ENCODE data around the gene AMZ1.
"Not testable (repeated sequence)": the region's sequence is repeated elsewhere in the genome, so short reads cannot be mapped to it uniquely, and the experiment has no call there.

The AMZ1 gene

DNA sequence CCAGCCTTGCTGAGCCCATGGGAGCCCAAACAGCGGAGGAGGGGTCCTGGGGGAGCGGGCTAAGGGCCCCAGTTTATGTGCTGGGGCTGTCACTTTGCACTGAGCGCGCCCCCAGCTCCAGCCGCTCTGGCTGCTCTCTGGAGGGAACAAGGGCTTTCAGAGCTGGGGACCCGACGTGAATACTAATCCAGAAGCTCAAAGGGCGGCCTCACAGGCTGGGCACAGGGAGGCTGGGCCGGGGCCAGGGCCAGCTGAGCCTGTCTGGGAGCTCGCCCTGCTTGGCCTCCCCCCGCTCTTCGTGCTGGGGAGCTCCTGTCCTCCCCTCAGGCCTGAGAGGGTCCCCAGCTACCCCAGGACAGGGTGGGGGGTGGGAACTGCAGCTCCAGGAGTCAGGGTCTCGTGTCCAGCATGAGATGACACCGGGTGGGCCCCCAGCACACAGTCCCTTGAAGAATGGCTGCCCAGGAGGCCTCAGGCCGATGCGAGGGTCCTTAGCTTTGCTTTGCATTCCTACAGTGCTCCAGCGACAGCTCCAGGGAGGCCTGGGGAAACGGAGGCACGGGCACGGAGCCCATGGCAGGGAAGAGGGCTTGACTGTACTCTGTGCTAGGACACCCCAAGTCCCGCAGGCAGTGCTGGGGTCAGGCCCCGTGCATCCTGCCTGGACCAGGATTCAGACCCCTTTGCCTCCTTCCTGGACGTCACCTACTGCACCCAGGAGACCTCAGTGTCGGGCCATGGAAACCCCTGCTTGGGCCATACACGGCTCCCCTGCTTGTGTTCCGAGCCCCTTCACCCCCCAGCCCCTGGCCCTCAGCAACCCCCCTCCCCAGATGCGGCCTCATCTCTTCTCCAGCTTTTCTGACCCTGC is 5.8 kb upstream of the AMZ1 start:
- Histone ChIP-seq H3K4me3 (ENCODE audit: extremely low read depth, insufficient read depth, low read length, poor library complexity, severe bottlenecking) (no peak overlapping the region), H3K4me1 (ENCODE audit: control insufficient read depth, insufficient read depth, low read length, poor library complexity, severe bottlenecking) (no peaks in the 10 kb centered on the region), H3K36me3 (ENCODE audit: control insufficient read depth, insufficient read depth, low read length) (no peaks in the 10 kb centered on the region), H3K9me3 (ENCODE audit: control insufficient read depth, low read length) (no peaks in the 10 kb centered on the region), H3K27ac (ENCODE audit: low read depth, low read length, severe bottlenecking) (no peak overlapping the region)
- WGBS, 2 experiments (ENCODE audit: insufficient coverage in 2 of 2) = 86 to 90% methylated on average over 23 of the region's 27 CpGs

DNA sequence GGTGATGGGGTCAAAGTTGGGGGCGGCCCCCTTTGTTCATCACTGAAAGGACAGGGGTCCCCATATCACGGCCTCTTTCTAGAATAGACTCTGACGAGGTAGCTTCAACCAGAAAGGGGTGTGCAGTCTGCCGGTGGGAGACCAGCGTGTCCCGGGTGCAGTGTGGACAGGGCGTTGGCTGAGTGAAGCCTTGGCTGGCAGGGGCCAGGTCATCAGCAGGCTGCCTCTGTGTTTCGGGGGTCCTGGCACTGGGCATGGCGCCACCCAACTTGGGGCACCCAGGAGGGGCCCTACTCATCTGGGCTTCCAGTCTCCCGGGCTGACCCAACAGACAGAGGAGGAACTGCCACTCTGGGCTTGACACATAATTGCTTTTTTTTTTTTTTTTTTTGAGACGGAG is 3.5 kb upstream of the AMZ1 start:
- 88 to 90% methylated on average over 7 to 10 of the region's 11 CpGs for WGBS, 2 experiments (ENCODE audit: insufficient coverage in 2 of 2)

DNA sequence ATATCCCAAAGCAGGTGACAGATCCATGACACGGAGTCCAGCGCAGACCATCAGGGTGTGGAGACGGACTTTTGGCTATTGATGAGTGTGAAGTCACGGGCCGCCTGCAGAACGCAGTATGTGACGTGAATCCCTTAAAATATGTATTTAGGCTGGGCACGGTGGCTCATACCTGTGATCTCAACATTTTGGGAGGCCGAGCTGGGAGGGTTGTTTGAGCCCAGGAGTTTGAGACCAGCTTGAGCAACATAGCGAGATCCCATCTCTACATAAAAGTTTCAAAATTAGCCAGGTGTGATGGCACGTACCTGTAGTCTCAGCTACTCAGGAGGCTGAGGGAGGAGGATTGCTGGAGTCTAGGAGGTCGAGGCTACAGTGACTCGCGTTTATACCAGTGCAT is 1.9 kb upstream of the AMZ1 start:
- Histone ChIP-seq H3K4me3 (ENCODE audit: extremely low read depth, insufficient read depth, low read length, poor library complexity, severe bottlenecking) (no peak overlapping the region), H3K36me3 (ENCODE audit: control insufficient read depth, insufficient read depth, low read length) (no peaks in the 10 kb centered on the region), H3K9me3 (ENCODE audit: control insufficient read depth, low read length) (no peaks in the 10 kb centered on the region), H3K27ac (ENCODE audit: low read depth, low read length, severe bottlenecking) (no peak overlapping the region), H3K4me1 (ENCODE audit: control insufficient read depth, insufficient read depth, low read length, poor library complexity, severe bottlenecking) (peaks cover 10% of the 10 kb centered on the region)
- WGBS, 2 experiments (ENCODE audit: insufficient coverage in 2 of 2) = 92 to 94% methylated on average over 12 to 13 of the region's 14 CpGs

More for the DNA sequence above, 3.5 kb upstream of the AMZ1 start:
- H3K4me3 ChIP-seq (ENCODE audit: extremely low read depth, insufficient read depth, low read length, poor library complexity, severe bottlenecking) = no peak overlapping the region
- H3K27ac ChIP-seq (ENCODE audit: low read depth, low read length, severe bottlenecking) = no peak overlapping the region
- no peaks in the 10 kb centered on the region for H3K36me3 ChIP-seq (ENCODE audit: control insufficient read depth, insufficient read depth, low read length)
- H3K9me3 ChIP-seq (ENCODE audit: control insufficient read depth, low read length) = no peaks in the 10 kb centered on the region
- peaks cover 5% of the 10 kb centered on the region for H3K4me1 ChIP-seq (ENCODE audit: control insufficient read depth, insufficient read depth, low read length, poor library complexity, severe bottlenecking)

DNA sequence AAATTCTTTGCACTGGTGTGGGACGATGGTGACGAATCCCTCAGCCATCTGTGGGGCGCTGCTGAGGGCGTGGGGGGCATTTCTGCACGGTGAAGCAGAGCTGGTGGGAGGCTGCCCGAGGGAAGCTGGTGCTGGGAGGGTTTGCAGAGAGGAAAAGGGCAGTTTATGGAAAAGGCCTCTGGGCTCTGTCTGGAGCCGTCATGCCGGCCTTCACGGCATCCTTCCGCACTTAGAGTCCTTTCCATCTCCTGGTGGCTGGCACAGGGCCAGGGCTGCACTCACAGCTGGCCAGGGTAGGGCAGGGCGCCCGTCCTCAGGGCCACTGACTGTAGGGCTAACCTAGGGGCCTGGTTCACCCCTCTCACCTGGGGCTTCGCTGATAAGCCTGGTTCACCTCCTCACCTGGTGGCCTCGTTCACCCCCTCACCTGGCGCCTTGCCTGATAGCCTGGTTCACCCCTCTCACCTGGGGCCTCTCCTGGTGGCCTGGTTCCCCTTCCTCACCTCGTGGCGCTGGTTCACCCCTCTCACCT is 598 bp upstream of the AMZ1 start:
- Histone ChIP-seq H3K36me3 (ENCODE audit: control insufficient read depth, insufficient read depth, low read length) (no peaks in the 10 kb centered on the region), H3K27ac (ENCODE audit: low read depth, low read length, severe bottlenecking) (no peak overlapping the region), H3K4me1 (ENCODE audit: control insufficient read depth, insufficient read depth, low read length, poor library complexity, severe bottlenecking) (peaks cover 10% of the 10 kb centered on the region), H3K4me3 (ENCODE audit: extremely low read depth, insufficient read depth, low read length, poor library complexity, severe bottlenecking) (peak overlapping the region; percentile 8), H3K9me3 (ENCODE audit: control insufficient read depth, low read length) (no peaks in the 10 kb centered on the region)
- 78 to 79% methylated on average over 17 of the region's 17 CpGs for WGBS, 2 experiments (ENCODE audit: insufficient coverage in 2 of 2)

DNA sequence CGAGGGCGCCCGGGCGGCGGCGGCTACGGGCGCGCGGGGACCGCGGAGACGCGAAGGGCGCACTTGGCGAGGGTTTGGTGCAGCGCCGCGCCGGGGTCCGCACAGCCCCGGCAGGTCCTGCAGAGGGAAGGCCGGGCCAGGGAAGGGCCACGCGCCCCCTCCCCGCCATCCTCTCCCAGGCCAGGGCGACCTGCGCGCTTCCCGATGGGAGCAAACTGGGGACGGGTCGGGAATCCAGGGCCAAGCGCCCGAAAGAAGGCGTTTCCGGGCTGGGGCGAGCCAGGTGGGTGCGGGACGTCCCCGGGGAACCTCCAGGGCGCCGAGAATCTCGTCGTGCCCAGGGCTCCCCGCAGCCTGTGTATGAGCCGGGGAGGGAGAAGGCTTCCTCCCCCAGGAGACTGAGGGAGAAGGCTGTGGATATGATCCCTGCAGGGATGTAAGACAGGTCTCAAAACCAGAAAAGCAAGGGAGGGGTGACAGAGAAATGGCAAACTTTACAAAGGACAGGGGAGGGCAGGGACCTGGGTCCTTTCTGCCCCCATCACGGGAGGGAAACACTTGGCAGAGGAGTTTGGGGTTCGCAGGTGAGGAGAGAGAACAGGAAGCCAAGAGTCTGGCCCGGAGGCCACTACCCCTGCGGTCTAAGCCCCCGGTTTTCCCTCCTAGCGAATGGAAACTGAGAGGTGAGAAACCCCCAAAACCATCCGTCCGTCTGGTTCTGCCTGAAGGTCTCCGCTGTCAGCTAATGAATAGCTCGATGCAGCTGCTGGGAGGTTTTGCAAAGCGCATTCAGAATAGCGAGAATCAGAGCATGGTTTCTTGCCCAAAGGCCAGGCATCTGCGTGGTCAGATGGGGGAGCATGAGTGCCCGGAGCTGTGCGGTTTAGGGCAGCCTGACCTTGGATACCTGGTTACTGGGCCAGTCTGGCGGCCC is 674 bp downstream of the AMZ1 start:
- H3K4me3 ChIP-seq (ENCODE audit: extremely low read depth, insufficient read depth, low read length, poor library complexity, severe bottlenecking) = peak overlapping the region; percentile 14
- H3K27ac ChIP-seq (ENCODE audit: low read depth, low read length, severe bottlenecking) = no peak overlapping the region
- 21 to 26% methylated on average over 43 to 54 of the region's 62 CpGs for WGBS, 2 experiments (ENCODE audit: insufficient coverage in 2 of 2)

DNA sequence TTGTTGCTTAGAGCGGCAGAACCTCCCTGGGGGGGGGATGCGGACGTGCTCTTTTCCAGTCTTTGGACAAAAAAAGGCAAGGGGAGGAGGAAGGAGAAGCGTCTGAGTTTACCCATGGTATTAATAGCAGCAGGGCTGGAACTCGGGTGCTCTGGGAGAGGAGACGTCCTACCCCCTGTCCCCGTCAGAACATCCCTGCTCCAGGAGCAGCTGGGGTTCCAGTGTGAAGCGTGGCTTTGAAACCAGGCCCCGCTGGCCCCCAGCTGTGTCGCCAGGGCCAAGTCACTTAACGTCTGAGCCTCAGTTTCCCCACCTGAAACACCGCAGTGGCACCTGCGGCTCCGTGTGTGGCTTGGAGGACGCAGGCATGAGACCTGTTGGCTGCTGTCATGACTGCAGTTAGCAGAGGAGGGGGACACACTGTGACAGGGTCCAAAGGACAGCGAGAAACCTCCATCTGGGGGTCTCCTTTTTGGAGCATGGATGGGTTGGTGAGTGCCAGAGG is 1.4 kb downstream of the AMZ1 start:
- Histone ChIP-seq H3K4me3 (ENCODE audit: extremely low read depth, insufficient read depth, low read length, poor library complexity, severe bottlenecking) (no peak overlapping the region), H3K9me3 (ENCODE audit: control insufficient read depth, low read length) (no peaks in the 10 kb centered on the region), H3K27ac (ENCODE audit: low read depth, low read length, severe bottlenecking) (no peak overlapping the region)

More for the DNA sequence above, 674 bp downstream of the AMZ1 start:
- no peaks in the 10 kb centered on the region for H3K36me3 ChIP-seq (ENCODE audit: control insufficient read depth, insufficient read depth, low read length)
- H3K9me3 ChIP-seq (ENCODE audit: control insufficient read depth, low read length) = no peaks in the 10 kb centered on the region
- H3K4me1 ChIP-seq (ENCODE audit: control insufficient read depth, insufficient read depth, low read length, poor library complexity, severe bottlenecking) = peaks cover 10% of the 10 kb centered on the region

DNA sequence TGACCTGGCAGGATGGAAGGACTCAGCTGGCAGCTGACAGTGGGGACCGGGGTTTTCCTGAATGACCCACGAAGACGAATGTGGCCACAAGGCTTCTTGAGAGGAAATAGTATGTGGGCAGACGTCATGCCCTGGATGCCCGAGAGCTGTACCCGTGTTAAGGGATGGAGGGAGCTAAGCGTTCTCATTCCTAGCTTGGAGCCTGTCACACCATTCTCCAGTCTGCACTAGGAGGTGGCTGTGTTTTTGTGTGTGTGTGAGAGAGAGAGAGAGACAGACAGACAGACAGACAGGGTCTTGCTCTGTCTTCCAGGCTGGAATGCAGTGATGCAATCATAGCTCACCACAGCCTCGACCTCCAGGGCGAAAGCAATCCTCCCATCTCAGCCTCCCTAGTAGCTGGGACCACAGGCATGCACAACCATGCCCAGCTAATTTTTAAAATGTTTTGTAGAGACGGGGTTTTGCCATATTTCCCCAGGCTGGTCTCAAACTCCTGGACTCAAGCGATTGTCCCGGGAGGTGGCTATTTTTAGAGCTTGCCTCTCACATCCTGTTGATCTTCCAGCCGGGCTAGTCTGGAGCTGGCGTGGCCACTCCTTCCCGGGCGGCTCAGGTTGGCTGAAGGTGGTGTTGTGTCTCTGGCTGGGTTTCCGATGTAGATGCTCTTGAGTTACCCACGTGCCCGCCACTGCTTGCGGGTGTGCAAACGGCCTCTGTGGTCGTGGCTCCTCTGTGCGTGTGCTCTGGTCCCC is 2.1 kb downstream of the AMZ1 start:
- Histone ChIP-seq H3K27ac (ENCODE audit: low read depth, low read length, severe bottlenecking) (no peak overlapping the region), H3K4me3 (ENCODE audit: extremely low read depth, insufficient read depth, low read length, poor library complexity, severe bottlenecking) (no peak overlapping the region), H3K36me3 (ENCODE audit: control insufficient read depth, insufficient read depth, low read length) (no peaks in the 10 kb centered on the region), H3K9me3 (ENCODE audit: control insufficient read depth, low read length) (no peaks in the 10 kb centered on the region), H3K4me1 (ENCODE audit: control insufficient read depth, insufficient read depth, low read length, poor library complexity, severe bottlenecking) (peaks cover 10% of the 10 kb centered on the region)
- WGBS, 2 experiments (ENCODE audit: insufficient coverage in 2 of 2) = 89% methylated on average over 17 to 20 of the region's 23 CpGs

More for the DNA sequence above, 1.4 kb downstream of the AMZ1 start:
- Histone ChIP-seq H3K4me1 (ENCODE audit: control insufficient read depth, insufficient read depth, low read length, poor library complexity, severe bottlenecking) (peaks cover 10% of the 10 kb centered on the region), H3K36me3 (ENCODE audit: control insufficient read depth, insufficient read depth, low read length) (no peaks in the 10 kb centered on the region)
- 83 to 92% methylated on average over 12 to 16 of the region's 16 CpGs for WGBS, 2 experiments (ENCODE audit: insufficient coverage in 2 of 2)

DNA sequence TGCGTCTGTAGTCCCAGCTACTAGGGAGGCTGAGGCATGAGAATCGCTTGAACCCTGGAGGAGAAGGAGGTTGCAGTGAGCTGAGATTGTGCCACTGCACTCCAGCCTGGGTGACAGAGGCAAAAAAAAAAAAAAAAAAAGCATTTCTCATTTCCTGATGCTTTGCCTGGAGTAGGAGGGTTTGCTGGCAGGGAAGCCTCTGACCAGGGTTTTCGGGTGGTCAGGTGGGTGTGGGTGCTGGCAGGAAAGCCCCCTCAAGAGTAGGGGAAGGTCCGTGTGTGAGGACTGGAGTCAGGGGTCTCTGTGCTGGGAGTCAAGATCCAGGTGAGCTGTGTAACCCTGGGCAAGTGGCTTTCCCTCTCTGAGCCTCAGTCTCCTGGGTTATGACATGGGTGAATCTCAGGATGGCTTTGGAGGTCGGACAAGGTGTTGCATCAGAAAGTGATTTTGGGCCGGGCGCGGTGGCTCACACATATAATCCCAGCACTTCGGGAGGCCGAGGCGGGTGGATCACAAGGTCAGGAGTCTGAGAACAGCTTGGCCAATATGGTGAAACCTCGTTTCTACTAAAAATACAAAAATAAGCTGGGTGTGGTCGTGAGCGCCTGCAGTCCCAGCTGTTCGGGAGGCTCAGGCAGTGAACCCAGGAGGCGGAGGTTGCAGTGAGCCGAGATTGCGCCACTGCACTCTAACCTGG is 3.2 kb downstream of the AMZ1 start:
- Histone ChIP-seq H3K27ac (ENCODE audit: low read depth, low read length, severe bottlenecking) (no peak overlapping the region), H3K4me1 (ENCODE audit: control insufficient read depth, insufficient read depth, low read length, poor library complexity, severe bottlenecking) (peaks cover 10% of the 10 kb centered on the region), H3K9me3 (ENCODE audit: control insufficient read depth, low read length) (no peaks in the 10 kb centered on the region), H3K36me3 (ENCODE audit: control insufficient read depth, insufficient read depth, low read length) (no peaks in the 10 kb centered on the region), H3K4me3 (ENCODE audit: extremely low read depth, insufficient read depth, low read length, poor library complexity, severe bottlenecking) (no peak overlapping the region)
- 91 to 95% methylated on average over 13 to 16 of the region's 18 CpGs for WGBS, 2 experiments (ENCODE audit: insufficient coverage in 2 of 2)

DNA sequence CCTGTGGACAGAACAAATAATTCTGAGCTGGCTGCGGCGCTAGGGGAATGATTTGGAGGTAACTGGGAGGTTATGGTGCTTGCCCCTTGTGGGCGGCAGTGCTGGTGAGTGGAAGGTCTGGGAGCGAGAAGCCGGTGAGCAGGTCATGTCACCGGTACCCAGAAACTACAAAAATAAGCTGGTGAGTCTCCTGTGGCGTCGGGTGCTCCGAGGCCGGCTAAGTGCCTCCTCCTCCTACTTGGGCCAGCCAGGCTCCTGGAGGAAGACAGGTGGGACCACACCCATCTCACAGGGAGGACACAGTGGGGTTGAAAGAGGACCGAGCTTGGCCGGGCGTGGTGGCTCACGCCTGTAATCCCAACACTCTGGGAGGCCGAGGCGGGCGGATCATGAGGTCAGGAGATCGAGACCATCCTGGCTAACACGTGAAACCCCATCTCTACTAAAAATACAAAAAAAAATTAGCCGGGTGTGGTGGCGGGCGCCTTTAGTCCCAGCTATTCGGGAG is 4.0 kb downstream of the AMZ1 start:
- not testable (repeated sequence) for H3K9me3 ChIP-seq (ENCODE audit: control insufficient read depth, low read length); H3K4me3 ChIP-seq (ENCODE audit: extremely low read depth, insufficient read depth, low read length, poor library complexity, severe bottlenecking); H3K4me1 ChIP-seq (ENCODE audit: control insufficient read depth, insufficient read depth, low read length, poor library complexity, severe bottlenecking); H3K36me3 ChIP-seq (ENCODE audit: control insufficient read depth, insufficient read depth, low read length); H3K27ac ChIP-seq (ENCODE audit: low read depth, low read length, severe bottlenecking)
- 93 to 95% methylated on average over 16 to 22 of the region's 23 CpGs for WGBS, 2 experiments (ENCODE audit: insufficient coverage in 2 of 2)

All from mesodermal cell (in vitro differentiated cells).